ENCODE measurements around the gene RHBDF1.
"Not testable (repeated sequence)": the region's sequence is repeated elsewhere in the genome, so short reads cannot be mapped to it uniquely, and the experiment has no call there.

Gene RHBDF1

DNA sequence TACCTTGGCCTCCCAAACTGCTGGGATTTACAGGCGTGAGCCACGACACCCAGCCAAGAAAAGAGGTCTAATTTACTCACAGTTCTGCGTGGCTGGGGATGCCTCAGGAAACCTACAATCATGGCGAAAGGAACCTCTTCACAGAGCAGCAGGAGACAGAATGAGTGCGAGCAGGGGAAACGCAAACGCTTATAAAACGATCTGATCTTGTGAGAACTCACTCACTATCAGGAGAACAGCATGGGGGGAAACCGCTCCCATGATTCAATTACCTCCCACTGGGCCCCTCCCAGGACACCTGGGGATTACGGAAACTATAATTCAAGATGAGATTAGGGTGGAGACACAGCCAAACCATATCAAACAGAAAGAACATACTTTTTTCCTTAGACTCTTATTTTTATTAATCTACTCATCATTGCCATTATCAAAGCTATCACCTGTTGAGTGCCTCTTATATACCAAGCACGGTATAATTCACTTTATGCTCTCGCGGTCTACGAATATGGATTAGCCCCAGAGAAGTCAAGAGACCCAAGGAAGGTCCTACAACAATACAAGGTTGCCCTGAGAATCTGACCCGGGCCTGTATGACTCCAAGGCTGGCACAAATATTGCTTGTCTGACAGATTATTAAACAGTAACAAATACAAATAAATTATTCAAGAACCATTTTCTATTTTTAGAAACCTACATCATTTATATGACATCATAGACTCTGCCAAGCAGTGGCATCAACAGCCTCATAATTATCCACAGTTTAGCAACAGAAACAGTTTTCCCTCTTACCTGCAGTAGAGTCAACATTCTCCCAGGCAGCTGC lies 21.5 kb downstream of the RHBDF1 start:
- no peak for FAIRE-seq

DNA sequence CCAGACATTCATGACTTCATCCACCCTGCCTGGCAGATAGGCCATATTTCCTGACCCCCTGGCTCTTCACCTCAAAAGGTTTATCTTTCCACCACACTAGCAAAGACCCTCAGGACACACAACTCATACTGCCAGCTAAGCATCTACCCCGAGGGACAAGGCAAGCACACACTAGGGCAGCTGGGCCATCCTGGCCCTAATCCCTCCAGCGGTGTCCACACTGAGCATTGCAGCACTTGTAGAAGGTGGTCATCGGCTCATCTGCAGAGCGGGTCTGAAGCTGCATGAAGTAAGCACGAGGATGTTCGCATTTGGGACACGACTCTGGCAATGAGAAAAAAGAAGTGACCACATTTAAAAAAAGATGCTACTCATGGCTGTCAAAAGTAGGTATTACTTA lies 25.2 kb downstream of the RHBDF1 start:
- FAIRE-seq (no peak), DNase-seq (ENCODE audit: insufficient read length) (no peak)
- no peak for TF ChIP-seq POLR2A (IDR thresholded peaks at IDR 0.05; ENCODE audit: low read depth, low read length)
- no peak for TF ChIP-seq TAF1 (IDR thresholded peaks at IDR 0.05; ENCODE audit: borderline replicate concordance, low read depth, low read length)
- no peak for TF ChIP-seq POLR2AphosphoS5 (IDR thresholded peaks at IDR 0.05; ENCODE audit: low read depth, low read length)

More for the DNA sequence above, 21.5 kb downstream of the RHBDF1 start:
- DNase-seq (ENCODE audit: insufficient read length): no peak
- TF ChIP-seq TAF1 (IDR thresholded peaks at IDR 0.05; ENCODE audit: borderline replicate concordance, low read depth, low read length) (no peak), POLR2A (IDR thresholded peaks at IDR 0.05; ENCODE audit: low read depth, low read length) (no peak), POLR2AphosphoS5 (IDR thresholded peaks at IDR 0.05; ENCODE audit: low read depth, low read length) (no peak)

DNA sequence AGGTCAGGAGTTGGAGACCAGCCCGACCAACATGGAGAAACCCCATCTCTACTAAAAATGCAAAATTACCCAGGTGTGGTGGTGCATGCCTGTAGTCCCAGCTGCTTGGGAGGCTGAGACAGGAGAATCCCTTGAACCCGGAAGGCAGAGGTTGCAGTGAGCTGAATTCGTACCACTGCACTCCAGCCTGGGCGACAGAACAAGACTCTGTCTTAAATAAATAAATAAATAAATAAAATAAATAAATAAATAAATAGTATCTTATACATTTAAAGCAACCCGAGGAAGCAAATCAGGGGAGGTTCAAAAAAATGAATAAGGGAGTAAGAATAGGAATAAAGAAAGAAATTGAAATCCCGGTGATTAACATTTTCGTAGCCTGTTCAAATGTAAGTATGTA lies 25.9 kb downstream of the RHBDF1 start:
- FAIRE-seq: not testable (repeated sequence)

DNA sequence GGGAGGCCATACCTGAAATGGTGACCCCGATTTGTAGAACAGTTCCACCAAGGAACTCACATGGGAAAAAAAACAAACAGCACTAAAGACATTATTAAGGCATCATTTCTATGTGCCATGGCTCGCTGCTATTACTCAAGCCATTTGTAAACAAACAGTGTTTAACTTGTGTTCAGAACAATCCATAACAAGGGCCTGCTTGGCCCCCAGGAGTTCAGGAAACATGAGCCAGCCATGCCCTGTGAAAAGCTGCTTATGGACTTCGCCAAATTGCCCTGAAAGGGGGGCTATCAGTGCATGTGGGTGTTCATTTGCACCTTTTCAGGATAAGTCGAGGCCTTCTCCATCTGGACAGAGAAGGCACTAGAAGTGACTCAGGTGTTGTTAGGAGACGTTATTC lies 27.0 kb downstream of the RHBDF1 start:
- DNase-seq (ENCODE audit: insufficient read length) (no peak), FAIRE-seq (no peak)
- TF ChIP-seq POLR2AphosphoS5 (IDR thresholded peaks at IDR 0.05; ENCODE audit: low read depth, low read length): no peak
- no peak for TF ChIP-seq POLR2A (IDR thresholded peaks at IDR 0.05; ENCODE audit: low read depth, low read length)
- no peak for TF ChIP-seq TAF1 (IDR thresholded peaks at IDR 0.05; ENCODE audit: borderline replicate concordance, low read depth, low read length)

More for the DNA sequence above, 25.9 kb downstream of the RHBDF1 start:
- DNase-seq (ENCODE audit: insufficient read length): not testable (repeated sequence)

DNA sequence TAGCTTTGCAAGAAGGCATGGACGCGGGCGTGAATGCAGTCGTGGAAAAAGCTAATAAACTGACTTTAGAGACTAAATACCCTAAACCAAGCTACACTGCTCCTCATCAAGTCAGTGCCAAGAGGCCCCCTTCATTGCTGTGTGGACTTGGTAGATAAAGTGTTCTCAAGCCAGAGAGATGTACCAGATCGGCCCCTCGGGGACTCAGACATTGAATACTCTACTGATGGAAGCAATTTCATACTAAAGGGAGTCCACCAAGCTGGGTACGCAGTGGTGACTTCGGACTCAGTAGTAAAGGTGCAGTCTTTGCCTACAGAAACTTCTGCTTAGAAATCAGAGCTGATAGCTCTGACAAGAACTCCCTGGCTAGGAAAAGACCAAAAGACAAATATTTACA lies 27.8 kb downstream of the RHBDF1 start:
- DNase-seq (ENCODE audit: insufficient read length) (no peak), FAIRE-seq (no peak)
- no peak for TF ChIP-seq POLR2A (IDR thresholded peaks at IDR 0.05; ENCODE audit: low read depth, low read length)
- no peak for TF ChIP-seq POLR2AphosphoS5 (IDR thresholded peaks at IDR 0.05; ENCODE audit: low read depth, low read length)
- TF ChIP-seq TAF1 (IDR thresholded peaks at IDR 0.05; ENCODE audit: borderline replicate concordance, low read depth, low read length): no peak

DNA sequence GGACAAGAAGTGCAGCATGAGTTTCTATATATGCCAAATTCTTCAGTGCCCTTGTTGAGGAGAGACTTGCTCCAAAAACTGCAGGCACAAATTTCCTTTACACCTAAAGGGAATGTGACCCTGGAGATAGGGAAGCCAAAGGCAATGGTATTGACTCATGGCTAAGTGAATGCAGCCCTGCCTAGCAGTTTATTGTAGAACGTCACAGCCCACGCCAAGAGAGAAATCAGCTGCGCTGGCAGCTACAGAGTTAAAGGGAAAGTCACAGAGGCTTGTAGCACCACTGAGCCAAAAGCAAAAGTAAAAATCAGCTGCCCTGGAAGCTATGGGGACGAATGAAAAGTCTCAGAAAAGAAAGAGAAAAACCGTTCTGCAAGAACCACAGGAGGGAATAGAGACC lies 29.1 kb downstream of the RHBDF1 start:
- TF ChIP-seq TAF1 (IDR thresholded peaks at IDR 0.05; ENCODE audit: borderline replicate concordance, low read depth, low read length) (no peak), POLR2AphosphoS5 (IDR thresholded peaks at IDR 0.05; ENCODE audit: low read depth, low read length) (no peak), POLR2A (IDR thresholded peaks at IDR 0.05; ENCODE audit: low read depth, low read length) (no peak)
- FAIRE-seq: no peak
- no peak for DNase-seq (ENCODE audit: insufficient read length)

DNA sequence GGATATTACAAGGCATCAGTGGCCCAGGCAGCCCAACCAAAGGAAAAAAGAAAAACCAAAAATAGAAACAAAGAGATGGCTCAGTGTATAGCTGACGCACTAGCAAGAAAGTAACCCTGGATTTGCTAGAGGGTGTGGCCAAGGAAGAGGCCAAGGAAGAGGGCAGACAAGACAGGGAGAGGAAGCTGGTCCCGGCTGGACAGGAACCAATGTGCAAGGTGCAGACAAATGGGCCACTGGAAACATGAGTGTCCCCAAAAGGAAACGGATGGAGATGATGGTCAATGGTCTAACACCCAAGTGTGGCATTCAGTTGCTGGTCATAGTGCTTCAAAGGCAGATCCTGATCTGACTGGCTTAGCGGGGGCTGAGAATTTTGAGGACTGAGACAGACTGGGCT lies 29.7 kb downstream of the RHBDF1 start:
- TF ChIP-seq POLR2A (IDR thresholded peaks at IDR 0.05; ENCODE audit: low read depth, low read length): no peak
- TF ChIP-seq POLR2AphosphoS5 (IDR thresholded peaks at IDR 0.05; ENCODE audit: low read depth, low read length): no peak
- TF ChIP-seq TAF1 (IDR thresholded peaks at IDR 0.05; ENCODE audit: borderline replicate concordance, low read depth, low read length): no peak
- no peak for FAIRE-seq
- DNase-seq (ENCODE audit: insufficient read length): no peak

DNA sequence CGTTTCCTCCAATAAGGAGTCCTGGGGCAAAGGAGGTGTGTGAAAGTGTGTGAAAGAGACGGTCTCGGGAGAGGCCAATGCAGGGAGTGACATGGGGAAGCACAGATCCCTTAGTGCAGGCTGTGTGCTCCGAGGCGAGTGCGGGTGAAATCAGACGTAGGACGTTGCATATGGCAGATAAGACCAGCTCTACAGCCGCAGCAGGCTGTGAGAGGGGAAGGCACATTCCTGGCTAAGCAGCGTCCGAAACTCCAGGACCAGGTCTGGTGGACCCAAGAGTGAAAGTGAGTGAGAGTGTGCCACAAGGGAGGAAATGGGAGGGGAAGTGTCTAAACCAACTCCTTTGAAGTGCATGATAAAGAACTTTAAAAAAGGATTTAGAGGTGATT lies 30.4 kb downstream of the RHBDF1 start:
- TF ChIP-seq POLR2AphosphoS5 (IDR thresholded peaks at IDR 0.05; ENCODE audit: low read depth, low read length) (no peak), POLR2A (IDR thresholded peaks at IDR 0.05; ENCODE audit: low read depth, low read length) (no peak), TAF1 (IDR thresholded peaks at IDR 0.05; ENCODE audit: borderline replicate concordance, low read depth, low read length) (no peak)
- DNase-seq (ENCODE audit: insufficient read length) (no peak), FAIRE-seq (no peak)

DNA sequence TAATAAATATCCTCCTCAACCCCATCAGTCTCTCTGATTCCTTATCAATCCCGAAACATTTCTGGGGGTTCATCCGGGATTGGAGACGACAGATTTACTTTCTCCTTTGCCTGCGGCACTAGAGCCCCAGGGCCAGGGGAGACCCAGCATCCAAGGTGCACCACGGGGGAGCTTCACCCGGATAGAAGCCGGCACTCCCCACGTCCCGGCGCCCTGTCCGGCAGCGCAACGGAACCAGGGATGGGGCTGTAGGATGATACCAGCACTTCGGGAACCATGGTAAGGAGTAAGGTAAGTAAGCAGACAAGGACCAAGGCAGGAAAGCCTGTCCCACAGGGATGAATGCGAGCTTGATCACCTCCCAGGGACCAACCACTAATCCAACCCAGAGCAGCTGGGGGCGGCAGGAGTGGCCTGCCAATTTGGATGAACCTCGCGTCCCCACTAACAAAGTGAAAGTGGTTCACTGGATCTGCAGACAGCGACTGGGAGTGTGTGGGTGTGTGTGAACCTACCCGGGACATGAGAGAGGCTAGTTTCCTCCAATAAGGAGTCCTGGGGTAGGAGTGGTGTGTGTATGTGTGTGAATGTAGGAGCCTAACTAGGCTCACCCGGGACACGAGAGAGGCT lies 30.9 kb downstream of the RHBDF1 start:
- TF ChIP-seq POLR2A (IDR thresholded peaks at IDR 0.05; ENCODE audit: low read depth, low read length) (no peak), POLR2AphosphoS5 (IDR thresholded peaks at IDR 0.05; ENCODE audit: low read depth, low read length) (0 out of 2 replicates have a peak, but pooled peaks have one; percentile 20)
- DNase-seq (ENCODE audit: insufficient read length) (no peak), FAIRE-seq (no peak)

DNA sequence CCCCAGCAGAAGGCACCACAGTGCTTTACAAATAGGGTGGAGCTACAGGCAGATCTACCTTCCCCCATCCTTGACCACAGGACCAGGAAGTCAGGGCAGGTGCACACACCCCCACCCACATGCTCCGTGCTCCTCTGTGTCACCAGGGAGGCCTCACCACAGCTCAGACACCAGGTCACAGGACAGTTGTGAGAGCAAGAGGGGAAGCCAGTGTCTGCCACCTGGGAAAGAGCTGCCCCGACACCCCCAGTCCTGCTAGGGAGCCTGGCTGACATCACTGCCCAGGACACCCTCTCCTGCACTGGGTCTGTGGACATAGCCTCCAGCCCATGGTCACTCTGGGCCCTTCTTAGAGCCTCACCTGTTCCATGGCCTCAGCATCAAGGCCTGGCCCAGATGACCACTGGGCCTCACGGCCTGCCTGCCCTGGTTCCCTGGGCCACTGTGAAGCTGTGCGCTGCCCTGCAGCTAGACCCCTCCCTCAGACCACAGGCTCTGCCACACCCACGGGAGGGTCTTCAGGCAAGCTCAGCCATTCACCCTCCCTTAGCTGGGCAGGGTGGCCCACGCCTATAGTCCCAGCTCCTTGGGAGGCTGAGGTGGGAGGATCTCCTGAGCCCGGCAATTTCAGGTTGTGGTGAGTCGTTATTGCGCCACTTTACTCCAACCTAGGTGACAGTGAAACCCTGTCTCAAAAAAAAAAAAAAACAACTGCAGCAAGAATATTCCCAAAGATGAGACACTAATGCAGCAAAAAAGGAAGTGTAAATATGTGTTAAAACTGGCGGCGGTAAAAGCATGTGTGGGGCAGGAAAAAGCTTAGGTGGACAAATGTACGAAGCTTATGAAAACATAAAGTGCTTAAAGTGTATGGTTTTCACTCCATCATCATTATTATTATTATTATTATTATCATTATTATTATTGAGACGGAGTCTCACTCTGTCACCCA lies 33.2 kb downstream of the RHBDF1 start:
- TF ChIP-seq TAF1 (IDR thresholded peaks at IDR 0.05; ENCODE audit: borderline replicate concordance, low read depth, low read length) (no peak), POLR2A (IDR thresholded peaks at IDR 0.05; ENCODE audit: low read depth, low read length) (peak; percentile 60), POLR2AphosphoS5 (IDR thresholded peaks at IDR 0.05; ENCODE audit: low read depth, low read length) (peak; percentile 66)
- peak; percentile 86 for DNase-seq (ENCODE audit: insufficient read length)
- FAIRE-seq: peak; percentile 83

DNA sequence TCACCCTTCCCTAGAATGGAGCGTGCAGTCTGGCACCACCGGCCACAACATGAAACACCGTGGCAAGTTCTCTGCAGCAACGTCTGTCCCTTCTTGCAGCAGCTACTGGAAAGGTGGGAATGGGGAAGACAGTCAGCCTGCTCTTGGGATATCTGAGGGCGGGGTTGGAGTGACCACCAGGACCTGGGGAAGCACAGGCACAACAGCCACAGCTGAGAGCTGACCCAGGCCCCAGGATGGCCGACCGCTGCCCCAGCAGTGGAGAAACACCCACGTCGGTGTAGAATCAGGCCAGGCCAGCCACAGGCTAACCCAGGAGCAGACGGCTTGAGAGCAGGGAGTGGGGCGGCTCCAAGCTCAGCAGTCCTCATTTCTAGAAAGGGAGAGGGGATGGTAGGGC lies 34.2 kb downstream of the RHBDF1 start:
- peak; percentile 61 for FAIRE-seq
- not testable (repeated sequence) for DNase-seq (ENCODE audit: insufficient read length)
